SU-DHL-6 (cell line): ENCODE measurements around the gene STYX.

ENCODE experiments used
- CTCF ChIP-seq: fragments of 200-600 bp; sonication (generic); IDR thresholded peaks from one replicate; pipeline ENCODE4 v1.5.1; 2017; ENCODE audit warnings: antibody characterized with exemption, mild to moderate bottlenecking, low read length, moderate library complexity; ENCODE audit not compliant: insufficient read depth, poor library complexity, severe bottlenecking
- EZH2phosphoT487 ChIP-seq: fragments of 200-600 bp; sonication (generic), shearing (Covaris generic); conservative IDR thresholded peaks from 2 replicates; pipeline ENCODE4 v1.6.1; 2018; ENCODE audit warnings: mild to moderate bottlenecking, antibody characterized with exemption, low read length, moderate library complexity, mixed read lengths

- TF ChIP-seq CTCF = no peak
- no peak for TF ChIP-seq EZH2phosphoT487
These were observed 26.3 kb upstream of the STYX start for GRCh38 chr14:52703664-52704063.
